H9 (cell line): ENCODE data around the gene OGDH. TPM values are rescaled to one million over a fixed set of nuclear protein-coding genes. Genes with fewer than 3 reads are reported as not detected.

ENCODE experiments used
- DNase-seq: peaks from one replicate; pipeline ENCODE4 v3.0.0-alpha.2; 2017
- H2AFZ ChIP-seq: one replicate; pipeline ENCODE4 v1.6.1; 2013; ENCODE audit warnings: mild to moderate bottlenecking, low read length, control low read depth, moderate library complexity
- H2AK5ac ChIP-seq: 2 replicates; pipeline ENCODE4 v1.6.1; 2013; ENCODE audit warnings: low read length, control low read depth, mixed read lengths; ENCODE audit not compliant: insufficient read length
- H2BK120ac ChIP-seq: one replicate; pipeline ENCODE4 v1.6.1; 2013; ENCODE audit warnings: low read depth, mild to moderate bottlenecking, low read length, control low read depth, inconsistent platforms; ENCODE audit not compliant: poor library complexity, severe bottlenecking
- H2BK12ac ChIP-seq: 2 replicates; pipeline ENCODE4 v1.6.1; 2013; ENCODE audit warnings: low read length, control low read depth, mixed read lengths, low read depth; ENCODE audit not compliant: insufficient read length
- H2BK15ac ChIP-seq: 2 replicates; pipeline ENCODE4 v1.6.1; 2013; ENCODE audit warnings: low read depth, low read length, control low read depth
- H2BK20ac ChIP-seq: one replicate; pipeline ENCODE4 v1.6.1; 2013; ENCODE audit warnings: low read depth, mild to moderate bottlenecking, low read length, control low read depth, inconsistent platforms; ENCODE audit not compliant: poor library complexity, severe bottlenecking
- H2BK5ac ChIP-seq: 2 replicates; pipeline ENCODE4 v1.6.1; 2013; ENCODE audit warnings: low read length, control low read depth, mixed read lengths; ENCODE audit not compliant: insufficient read length
- H3K14ac ChIP-seq: 2 replicates; pipeline ENCODE4 v1.6.1; 2013; ENCODE audit warnings: low read length, control low read depth; ENCODE audit not compliant: insufficient read depth
- H3K18ac ChIP-seq: 2 replicates; pipeline ENCODE4 v1.6.1; 2013; ENCODE audit warnings: low read depth, mild to moderate bottlenecking, mixed read lengths, low read length, control low read depth; ENCODE audit not compliant: insufficient read length
- H3K23ac ChIP-seq: 2 replicates; pipeline ENCODE4 v1.6.1; 2013; ENCODE audit warnings: low read length, control low read depth, mixed read lengths, low read depth; ENCODE audit not compliant: insufficient read length
- H3K23me2 ChIP-seq: 2 replicates; pipeline ENCODE4 v1.6.1; 2013; ENCODE audit warnings: low read depth, mild to moderate bottlenecking, mixed read lengths, low read length, control low read depth; ENCODE audit not compliant: insufficient read length, poor library complexity, severe bottlenecking
- H3K27ac ChIP-seq: 2 replicates; pipeline ENCODE4 v1.5.1; 2013; ENCODE audit warnings: low read length, control low read depth, mixed read lengths, low read depth; ENCODE audit not compliant: insufficient read length
- H3K27me3 ChIP-seq: 2 replicates; pipeline ENCODE4 v1.6.1; 2013; ENCODE audit warnings: low read length, control low read depth, inconsistent platforms; ENCODE audit not compliant: insufficient read depth
- H3K4ac ChIP-seq: 2 replicates; pipeline ENCODE4 v1.6.1; 2013; ENCODE audit warnings: low read depth, mild to moderate bottlenecking, control low read depth, inconsistent platforms, low read length, moderate library complexity
- H3K4me1 ChIP-seq: 2 replicates; pipeline ENCODE4 v1.6.1; 2013; ENCODE audit warnings: low read length, control low read depth, inconsistent platforms; ENCODE audit not compliant: insufficient read depth
- H3K4me2 ChIP-seq: 2 replicates; pipeline ENCODE4 v1.6.1; 2013; ENCODE audit warnings: low read length, control low read depth, mixed read lengths; ENCODE audit not compliant: insufficient read length, insufficient read depth
- H3K56ac ChIP-seq: 2 replicates; pipeline ENCODE4 v1.6.1; 2013; ENCODE audit warnings: low read depth, mild to moderate bottlenecking, mixed read lengths, low read length, control low read depth; ENCODE audit not compliant: insufficient read length
- H3K79me1 ChIP-seq: 2 replicates; pipeline ENCODE4 v1.6.1; 2013; ENCODE audit warnings: low read depth, mild to moderate bottlenecking, moderate library complexity, low read length, control low read depth, inconsistent platforms; ENCODE audit not compliant: insufficient read depth, poor library complexity, severe bottlenecking
- H3K79me2 ChIP-seq: 2 replicates; pipeline ENCODE4 v1.6.1; 2013; ENCODE audit warnings: low read length, control low read depth, inconsistent platforms; ENCODE audit not compliant: insufficient read depth
- H3K9ac ChIP-seq: 2 replicates; pipeline ENCODE4 v1.6.1; 2013; ENCODE audit warnings: low read length, control low read depth, mixed read lengths; ENCODE audit not compliant: insufficient read length; ENCODE audit errors: extremely low read depth
- H3K9me3 ChIP-seq: one replicate; pipeline ENCODE4 v1.6.1; 2013; ENCODE audit warnings: low read depth, low read length, inconsistent platforms; ENCODE audit not compliant: control insufficient read depth
- H3T11ph ChIP-seq: one replicate; pipeline ENCODE4 v1.6.1; 2013; ENCODE audit warnings: mild to moderate bottlenecking, low read length, control low read depth, inconsistent platforms
- H4K20me1 ChIP-seq: one replicate; pipeline ENCODE4 v1.6.1; 2013; ENCODE audit not compliant: control insufficient read depth, insufficient read length, insufficient read depth
- H4K5ac ChIP-seq: 2 replicates; pipeline ENCODE4 v1.6.1; 2013; ENCODE audit warnings: low read depth, mild to moderate bottlenecking, mixed read lengths, low read length, control low read depth; ENCODE audit not compliant: insufficient read length
- H4K8ac ChIP-seq: replicated peaks from 2 replicates; pipeline ENCODE4 v1.6.1; 2013; ENCODE audit warnings: low read length, control low read depth, mixed read lengths, low read depth; ENCODE audit not compliant: insufficient read length
- H4K91ac ChIP-seq: 2 replicates; pipeline ENCODE4 v1.6.1; 2013; ENCODE audit warnings: low read depth, mild to moderate bottlenecking, moderate library complexity, mixed read lengths, low read length, control low read depth; ENCODE audit not compliant: insufficient read length
- H3K27ac Mint-ChIP-seq, 3 experiments: 2 replicates in 2 of 3; 3 replicates in 1 of 3; pipeline ENCODE4 v1.8.0; 2020 to 2021; ENCODE audit warnings: mixed read lengths in 3 of 3, mild to moderate bottlenecking in 1 of 3, moderate library complexity in 1 of 3
- H3K27me3 Mint-ChIP-seq: 2 replicates; pipeline ENCODE4 v1.8.0; 2021; ENCODE audit warnings: low read depth, mild to moderate bottlenecking, moderate library complexity, mixed read lengths
- H3K36me3 Mint-ChIP-seq, 3 experiments: 2 replicates in 2 of 3; 3 replicates in 1 of 3; pipeline ENCODE4 v1.8.0; 2020 to 2021; ENCODE audit warnings: low read depth in 3 of 3, mixed read lengths in 3 of 3; ENCODE audit not compliant: insufficient read depth in 1 of 3
- H3K4me1 Mint-ChIP-seq, 2 experiments: 2 replicates each; pipeline ENCODE4 v1.8.0; 2020; ENCODE audit warnings: mixed read lengths in 2 of 2
- H3K4me3 Mint-ChIP-seq, 2 experiments: 2 replicates in 1 of 2; 3 replicates in 1 of 2; pipeline ENCODE4 v1.8.0; 2020 to 2021; ENCODE audit warnings: mild to moderate bottlenecking in 2 of 2, mixed read lengths in 2 of 2, moderate library complexity in 1 of 2
- H3K9me3 Mint-ChIP-seq, 2 experiments: 2 replicates in 1 of 2; 3 replicates in 1 of 2; pipeline ENCODE4 v1.8.0; 2020; ENCODE audit warnings: mild to moderate bottlenecking in 2 of 2, mixed read lengths in 2 of 2, moderate library complexity in 1 of 2
- WGBS: extraction: QIAGEN DNeasy Blood & Tissue Kit; methylation state at CpG from one replicate; pipeline ENCODE4 v1.1.7; 2013; ENCODE audit warnings: missing lambda C conversion rate, low lambda C conversion rate, mixed read lengths; ENCODE audit not compliant: insufficient read length; ENCODE audit errors: extremely low coverage; 5-methylcytosine and 5-hydroxymethylcytosine counted together
- total RNA-seq: library from RNA; stranded (reverse); gene quantifications from 2 replicates; pipeline ENCODE4 v1.2.1, GENCODE V29; 2021
- TF ChIP-seq, protein P1 (sequence below): fragments of 200-600 bp; sonication (generic); conservative IDR thresholded peaks from 3 replicates; pipeline ENCODE4 v1.8.0; 2021; ENCODE audit warnings: antibody characterized with exemption, mild to moderate bottlenecking

The OGDH gene
- total RNA-seq, 1 experiment from 2014 or later = 77.3 TPM

DNA sequence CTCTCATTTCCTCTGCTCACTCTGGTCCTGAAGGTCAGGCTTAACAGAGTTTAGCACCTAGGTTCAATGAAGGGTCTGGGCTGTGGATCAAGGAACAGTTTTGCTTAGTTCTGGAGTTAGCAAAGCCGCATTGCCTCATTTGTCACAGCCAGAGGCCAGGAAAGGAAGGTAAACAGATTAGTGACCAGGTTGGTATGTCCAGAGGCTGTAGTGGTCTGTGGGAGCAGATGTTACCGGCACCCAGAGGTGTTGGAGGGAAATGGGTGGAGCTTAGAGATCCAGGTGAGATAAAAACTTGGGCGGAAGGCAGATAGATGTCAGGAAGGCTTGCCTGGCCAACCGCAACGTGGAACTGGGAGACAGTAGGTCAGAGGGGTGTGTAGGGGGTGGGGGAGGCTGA is 105.6 kb downstream of the OGDH start:
- H2AK5ac ChIP-seq = no peak overlapping the region
- Mint-ChIP-seq H3K9me3 (no peaks in the 10 kb centered on the region), H3K4me1 (peaks cover 5 to 8% of the 10 kb centered on the region in 2 experiments; a peak in 3 of 4 replicates), H3K36me3 (peaks cover 8 to 14% (median 11%) of the 10 kb centered on the region in 3 experiments; a peak in 6 of 7 replicates), H3K27ac (peak overlapping the region in 1 of 3 experiments; percentile 38; a peak in 3 of 7 replicates), H3K4me3 (no peak overlapping the region; a peak in 1 of 5 replicates), H3K27me3 (peaks cover 1% of the 10 kb centered on the region; the same call in 1 of the 2 replicates)
- H3K27me3 ChIP-seq = no peaks in the 10 kb centered on the region
- no peaks in the 10 kb centered on the region for H3K9me3 ChIP-seq
- H2BK12ac ChIP-seq = no peak overlapping the region
- DNase-seq = no peak
- no peak overlapping the region for H3K4ac ChIP-seq
- WGBS = no CpG with 5 or more reads among the region's 5 CpGs
- no peak overlapping the region for H2BK20ac ChIP-seq
- H3K14ac ChIP-seq = no peak overlapping the region
- H4K8ac ChIP-seq = no peak overlapping the region
- no peak overlapping the region for H3K27ac ChIP-seq
- no peak overlapping the region for H3K56ac ChIP-seq
- TF ChIP-seq, protein P1, sequence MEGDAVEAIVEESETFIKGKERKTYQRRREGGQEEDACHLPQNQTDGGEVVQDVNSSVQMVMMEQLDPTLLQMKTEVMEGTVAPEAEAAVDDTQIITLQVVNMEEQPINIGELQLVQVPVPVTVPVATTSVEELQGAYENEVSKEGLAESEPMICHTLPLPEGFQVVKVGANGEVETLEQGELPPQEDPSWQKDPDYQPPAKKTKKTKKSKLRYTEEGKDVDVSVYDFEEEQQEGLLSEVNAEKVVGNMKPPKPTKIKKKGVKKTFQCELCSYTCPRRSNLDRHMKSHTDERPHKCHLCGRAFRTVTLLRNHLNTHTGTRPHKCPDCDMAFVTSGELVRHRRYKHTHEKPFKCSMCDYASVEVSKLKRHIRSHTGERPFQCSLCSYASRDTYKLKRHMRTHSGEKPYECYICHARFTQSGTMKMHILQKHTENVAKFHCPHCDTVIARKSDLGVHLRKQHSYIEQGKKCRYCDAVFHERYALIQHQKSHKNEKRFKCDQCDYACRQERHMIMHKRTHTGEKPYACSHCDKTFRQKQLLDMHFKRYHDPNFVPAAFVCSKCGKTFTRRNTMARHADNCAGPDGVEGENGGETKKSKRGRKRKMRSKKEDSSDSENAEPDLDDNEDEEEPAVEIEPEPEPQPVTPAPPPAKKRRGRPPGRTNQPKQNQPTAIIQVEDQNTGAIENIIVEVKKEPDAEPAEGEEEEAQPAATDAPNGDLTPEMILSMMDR = no peak
- no peaks in the 10 kb centered on the region for H3K79me2 ChIP-seq
- H3K18ac ChIP-seq = no peak overlapping the region
- H2BK15ac ChIP-seq = no peak overlapping the region
- no peaks in the 10 kb centered on the region for H3K79me1 ChIP-seq
- no peak overlapping the region for H2AFZ ChIP-seq
- no peak overlapping the region for H3K4me2 ChIP-seq
- H4K5ac ChIP-seq = no peak overlapping the region
- no peak overlapping the region for H3K9ac ChIP-seq
- H2BK5ac ChIP-seq = no peak overlapping the region
- no peak overlapping the region for H3T11ph ChIP-seq
- no peaks in the 10 kb centered on the region for H4K20me1 ChIP-seq
- H2BK120ac ChIP-seq = no peak overlapping the region
- no peaks in the 10 kb centered on the region for H3K23me2 ChIP-seq
- no peak overlapping the region for H3K23ac ChIP-seq
- H4K91ac ChIP-seq = no peak overlapping the region
- no peaks in the 10 kb centered on the region for H3K4me1 ChIP-seq
